ENCODE results near the gene BIN1.
A peak's percentile ranks its signal among the peaks of the same experiment; 100 is the strongest.

Gene BIN1

DNA sequence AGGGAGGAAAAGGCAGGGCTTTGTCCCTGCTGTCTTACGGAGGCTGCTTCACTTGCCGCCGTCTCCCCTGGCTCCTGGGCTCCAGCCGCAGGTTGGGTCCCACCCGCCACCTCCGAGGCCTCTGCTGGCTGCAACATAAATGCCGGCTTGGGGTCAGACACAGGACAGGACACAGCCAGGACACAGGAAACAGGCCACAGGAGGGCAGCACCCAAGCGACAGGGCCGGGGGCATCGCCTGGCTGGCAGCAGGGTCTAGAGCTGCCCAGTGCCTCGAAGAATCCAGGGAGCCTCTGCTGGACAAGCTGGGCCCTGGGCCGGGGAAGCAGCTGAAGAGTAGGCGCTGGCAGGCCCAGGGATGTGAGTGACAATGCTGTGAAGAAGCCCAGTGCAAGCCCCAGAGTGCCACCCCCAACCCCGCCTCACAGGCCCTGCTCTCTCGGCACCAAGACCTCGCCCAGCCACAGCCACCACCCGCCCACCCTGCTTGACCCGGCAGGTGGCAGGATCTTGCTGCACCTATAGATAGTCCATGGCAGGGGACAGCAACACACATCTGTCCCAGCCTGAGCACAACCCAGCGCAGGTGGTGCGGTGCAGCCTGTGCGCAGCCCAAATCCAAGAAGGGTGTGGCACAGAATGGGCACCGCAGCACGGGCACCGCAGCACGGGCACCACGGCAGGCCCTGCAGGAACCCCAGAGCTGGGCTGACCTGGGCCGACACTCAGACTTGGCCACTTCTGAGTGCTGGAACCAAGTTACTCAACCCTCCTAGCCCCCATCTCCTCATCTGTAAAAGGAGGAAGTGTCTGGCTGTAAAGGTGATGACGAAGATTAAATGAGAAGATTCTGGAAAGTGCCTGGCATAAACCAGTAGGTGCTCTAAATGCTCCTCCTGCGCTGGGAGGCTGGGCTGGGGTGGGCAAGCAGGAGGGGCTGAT lies 55.6 kb downstream of the BIN1 start:
- no peak overlapping the region for H3K4me3 ChIP-seq (ENCODE audit: control insufficient read depth, low read depth, low read length)
- DNase-seq (ENCODE audit: low read depth), result no peak
- TF ChIP-seq CTCF (IDR thresholded peaks at IDR 0.05; ENCODE audit: control insufficient read depth, insufficient read depth, low read depth, low read length, missing control alignments), result no peak

- no peak for TF ChIP-seq CTCF (IDR thresholded peaks at IDR 0.05; ENCODE audit: control insufficient read depth, insufficient read depth, low read depth, low read length, missing control alignments)
- DNase-seq (ENCODE audit: low read depth), result no peak
These were observed 56.2 kb downstream of the BIN1 start for GRCh38 chr2:127050803-127051115.

GRCh38 chr2:127049927-127050802 lies 56.8 kb downstream of the BIN1 start:
- no peak overlapping the region for H3K4me3 ChIP-seq (ENCODE audit: control insufficient read depth, low read depth, low read length)
- no peak for DNase-seq (ENCODE audit: low read depth)
- peak; percentile 82 for TF ChIP-seq CTCF (IDR thresholded peaks at IDR 0.05; ENCODE audit: control insufficient read depth, insufficient read depth, low read depth, low read length, missing control alignments)

More at GRCh38 chr2:127050803-127051115, 56.2 kb downstream of the BIN1 start:
- H3K4me3 ChIP-seq (ENCODE audit: control insufficient read depth, low read depth, low read length), result no peak overlapping the region

GRCh38 chr2:127048969-127049897 lies 57.7 kb downstream of the BIN1 start:
- no peak for DNase-seq (ENCODE audit: low read depth)
- H3K4me3 ChIP-seq (ENCODE audit: control insufficient read depth, low read depth, low read length), result no peak overlapping the region
- no peak for TF ChIP-seq CTCF (IDR thresholded peaks at IDR 0.05; ENCODE audit: control insufficient read depth, insufficient read depth, low read depth, low read length, missing control alignments)

DNA sequence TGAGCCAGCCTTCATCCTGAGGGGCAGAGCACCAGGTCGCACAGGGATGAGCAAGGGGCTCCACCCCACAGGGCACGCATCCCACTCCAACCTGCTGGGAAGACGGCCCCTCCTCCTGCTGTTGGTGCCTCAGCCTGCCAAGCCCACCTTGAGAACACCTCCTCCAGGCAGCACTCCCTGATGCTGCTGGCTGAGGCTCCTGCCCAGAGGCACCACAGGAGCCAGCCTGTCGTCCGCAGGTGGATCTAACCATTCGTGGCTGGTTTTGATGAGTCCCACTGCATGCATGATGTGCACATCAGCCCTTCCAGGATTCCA lies 58.4 kb downstream of the BIN1 start:
- TF ChIP-seq CTCF (IDR thresholded peaks at IDR 0.05; ENCODE audit: control insufficient read depth, insufficient read depth, low read depth, low read length, missing control alignments), result no peak
- no peak overlapping the region for H3K4me3 ChIP-seq (ENCODE audit: control insufficient read depth, low read depth, low read length)
- DNase-seq (ENCODE audit: low read depth), result no peak
